K562 (cell line): ENCODE measurements around the gene ZSWIM1. TPM values are rescaled to one million over a fixed set of nuclear protein-coding genes. Genes with fewer than 3 reads are reported as not detected.
A peak's percentile ranks its signal among the peaks of the same experiment; 100 is the strongest.

Source experiments
- ARID2 ChIP-seq: fragments of 450-650 bp; IDR thresholded peaks from 2 replicates; pipeline ENCODE4 v1.6.1; 2017; ENCODE audit warnings: antibody characterized with exemption, mild to moderate bottlenecking
- ATF1 ChIP-seq, 2 experiments: fragments of 450-650 bp in 1 of 2; IDR thresholded peaks; 2 replicates each; pipeline ENCODE4 v1.6.1; 2016; ENCODE audit warnings: missing compliant biosample characterization in 1 of 2, missing genetic modification characterization in 1 of 2
- CHAMP1 ChIP-seq: fragments of 450-650 bp; IDR thresholded peaks from 2 replicates; pipeline ENCODE4 v1.6.1; 2016; ENCODE audit warnings: mild to moderate bottlenecking
- DLX4 ChIP-seq: fragments of 250-450 bp; sonication (Bioruptor Pico); IDR thresholded peaks from 2 replicates; pipeline ENCODE4 v1.6.1; 2021; ENCODE audit warnings: mild to moderate bottlenecking
- GATA2 ChIP-seq: sonication (generic); formaldehyde crosslinking; IDR thresholded peaks from 2 replicates; pipeline ENCODE4 v1.4.0; 2020; ENCODE audit warnings: mild to moderate bottlenecking, missing genetic modification reagents
- NR3C1 ChIP-seq: sonication (generic); formaldehyde crosslinking; IDR thresholded peaks from 2 replicates; pipeline ENCODE4 v1.8.1; 2022; ENCODE audit warnings: missing genetic modification reagents
- NUFIP1 ChIP-seq: fragments of 450-650 bp; IDR thresholded peaks from 2 replicates; pipeline ENCODE4 v1.6.1; 2018; ENCODE audit not compliant: partially characterized antibody
- RCOR1 ChIP-seq, 2 experiments: IDR thresholded peaks; 2 replicates each; pipeline ENCODE4 v1.6.1; 2012; ENCODE audit warnings: low read depth in 2 of 2, low read length in 2 of 2, borderline replicate concordance in 1 of 2, improper control_type of control experiment in 1 of 2
- REST ChIP-seq, 2 experiments: fragments of 450-650 bp; formaldehyde crosslinking in 1 of 2; IDR thresholded peaks; 2 replicates each; pipeline versions ENCODE4 v1.4.0 to v1.6.1; 2014 to 2020; ENCODE audit warnings: mild to moderate bottlenecking in 2 of 2, borderline replicate concordance in 1 of 2, low read depth in 1 of 2
- TCF15 ChIP-seq: fragments of 250-450 bp; sonication (Bioruptor Pico); IDR thresholded peaks from 2 replicates; pipeline ENCODE4 v1.8.0; 2022; ENCODE audit warnings: moderate library complexity, mild to moderate bottlenecking, inconsistent platforms
- ZBTB26 ChIP-seq: fragments of 450-650 bp; formaldehyde crosslinking; IDR thresholded peaks from 2 replicates; pipeline ENCODE4 v1.4.0; 2022; ENCODE audit warnings: missing genetic modification characterization
- ZFP30 ChIP-seq: fragments of 250-450 bp; sonication (Bioruptor Pico); IDR thresholded peaks from 2 replicates; pipeline ENCODE4 v1.8.0; 2022; ENCODE audit warnings: moderate library complexity, mild to moderate bottlenecking, inconsistent platforms, borderline replicate concordance
- ZNF561 ChIP-seq: fragments of 450-650 bp; formaldehyde crosslinking; conservative IDR thresholded peaks from 2 replicates; pipeline ENCODE4 v1.4.0; 2020; ENCODE audit warnings: mild to moderate bottlenecking, moderate library complexity
- ZNF696 ChIP-seq: fragments of 250-450 bp; sonication (Bioruptor Pico); conservative IDR thresholded peaks from 2 replicates; pipeline ENCODE4 v1.4.0; 2020; ENCODE audit warnings: mild to moderate bottlenecking, moderate library complexity
- polyA plus RNA-seq, 8 experiments: library from polyadenylated mRNA; depleted of rRNA in 4 of 8; stranded (reverse) in 5 of 8; unstranded in 3 of 8; fragments of >200 nt; fragmentation: Nextera tagmentation in 2 of 8; fragmentation: Illumina TruSeq in 1 of 8; extraction: Ambion mirVana in 2 of 8; extraction: Trizol in 1 of 8; gene quantifications; 2 replicates each; pipeline versions ENCODE4 v1.2.1 to v1.2.3, GENCODE V29; 2011 to 2014; ENCODE audit warnings: inconsistent platforms in 1 of 8, missing spikeins in 1 of 8
- total RNA-seq, 7 experiments: library from RNA; depleted of rRNA in 6 of 7; stranded (reverse); fragments of >200 nt in 6 of 7; fragmentation: Illumina TruSeq in 2 of 7; extraction: Trizol in 2 of 7; gene quantifications; 2 replicates each; pipeline versions ENCODE4 v1.2.1 to v1.2.3, GENCODE V29; 2011 to 2021; ENCODE audit warnings: low replicate concordance in 1 of 7

ZSWIM1 gene
- total and polyA plus RNA-seq, 9 of the 15 experiments (the other 6 are each of a cell fraction or from before 2014, with no cell fraction given) = 2.5 to 15.6 (median 9.5) TPM

GRCh38 chr20:45918779-45919537 is 37.9 kb downstream of the ZSWIM1 start (continued):
- no peak for TF ChIP-seq REST (IDR thresholded peaks at IDR 0.05; ENCODE audit: borderline replicate concordance)
- no peak for TF ChIP-seq REST (CRISPR knock-in tag; IDR thresholded peaks at IDR 0.05; ENCODE audit: low read depth)
- TF ChIP-seq ZNF561 (CRISPR knock-in tag) = no peak
- no peak for TF ChIP-seq NR3C1 (CRISPR knock-in tag)
- no peak for TF ChIP-seq DLX4 (CRISPR knock-in tag)
- peak in 1 of 2 experiments; percentile 68; a peak in 1 of 4 replicates for TF ChIP-seq RCOR1 (IDR thresholded peaks at IDR 0.05; ENCODE audit: borderline replicate concordance in 1 of 2, low read depth in 2 of 2, low read length in 2 of 2)
- TF ChIP-seq TCF15 (CRISPR knock-in tag) = no peak
- no peak for TF ChIP-seq ZBTB26 (CRISPR knock-in tag)
- TF ChIP-seq GATA2 (CRISPR knock-in tag) = no peak
- no peak for TF ChIP-seq ATF1 (CRISPR knock-in tag; IDR thresholded peaks at IDR 0.05)
- no peak for TF ChIP-seq ATF1 (tag; IDR thresholded peaks at IDR 0.05)
- TF ChIP-seq ZFP30 (CRISPR knock-in tag) = no peak
- TF ChIP-seq ZNF696 (CRISPR knock-in tag) = no peak
- no peak for TF ChIP-seq NUFIP1
- TF ChIP-seq ARID2 = no peak
- TF ChIP-seq CHAMP1 = no peak
